TTC549 (cell line): Measurements from ENCODE around the gene IQCE.

Source experiments
- FAIRE-seq: peaks from 2 replicates; lab custom pipeline; 2012; peaks lifted over from hg19 to GRCh38; lab: Jason Lieb, UNC

The IQCE gene

GRCh38 chr7:2663121-2663886 is 104.5 kb downstream of the IQCE start:
- no peak for FAIRE-seq

GRCh38 chr7:2663960-2664359 is 105.2 kb downstream of the IQCE start:
- no peak for FAIRE-seq
